ENCODE measurements around the gene TESMIN.

TESMIN gene

GRCh38 chr11:68734111-68734510 is 17.2 kb downstream of the TESMIN start:
- TF ChIP-seq FOXM1 (IDR thresholded peaks at IDR 0.05; ENCODE audit: borderline replicate concordance, low read depth) = no peak
- TF ChIP-seq RAD21 (IDR thresholded peaks at IDR 0.05; ENCODE audit: low read depth) = no peak

- no peak for TF ChIP-seq EP300 (IDR thresholded peaks at IDR 0.05; ENCODE audit: borderline replicate concordance)
- no peak for TF ChIP-seq FOXM1 (IDR thresholded peaks at IDR 0.05; ENCODE audit: borderline replicate concordance, low read depth)
- TF ChIP-seq RAD21 (IDR thresholded peaks at IDR 0.05; ENCODE audit: low read depth) = peak; percentile 35; the same call in 1 of the 2 replicates
- no peak for TF ChIP-seq TCF12 (IDR thresholded peaks at IDR 0.05; ENCODE audit: low read depth)
- TF ChIP-seq ZBTB7A (IDR thresholded peaks at IDR 0.05; ENCODE audit: low read depth) = no peak
- no peak for TF ChIP-seq CREB1 (IDR thresholded peaks at IDR 0.05; ENCODE audit: low read depth)
Observed at GRCh38 chr11:68727783-68728182, 23.5 kb downstream of the TESMIN start.

DNA sequence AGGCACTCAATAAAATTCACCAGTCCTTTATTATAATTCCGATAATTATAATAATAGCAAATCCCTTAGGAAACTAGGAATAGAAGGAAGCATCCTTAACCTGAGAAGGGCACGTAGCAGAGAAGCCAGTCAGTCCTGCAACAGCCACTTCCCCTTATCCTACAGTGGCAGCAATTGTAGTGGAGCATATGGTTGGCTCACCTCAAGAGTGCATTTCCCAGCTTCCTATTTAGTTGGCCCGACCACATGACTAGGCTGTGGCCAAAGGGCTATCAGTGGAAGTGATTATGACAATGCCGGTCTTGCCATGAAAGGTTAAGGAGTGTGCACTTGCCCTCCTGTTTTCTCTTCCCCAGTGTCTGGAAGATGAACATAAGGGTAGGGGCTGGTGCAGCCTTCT is 27.0 kb downstream of the TESMIN start:
- no peak for TF ChIP-seq TEAD4 (IDR thresholded peaks at IDR 0.05)
- TF ChIP-seq, protein P1, sequence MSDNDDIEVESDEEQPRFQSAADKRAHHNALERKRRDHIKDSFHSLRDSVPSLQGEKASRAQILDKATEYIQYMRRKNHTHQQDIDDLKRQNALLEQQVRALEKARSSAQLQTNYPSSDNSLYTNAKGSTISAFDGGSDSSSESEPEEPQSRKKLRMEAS (IDR thresholded peaks at IDR 0.05) = no peak
- no peak for TF ChIP-seq CREB1 (IDR thresholded peaks at IDR 0.05; ENCODE audit: low read depth)
- TF ChIP-seq EP300 (IDR thresholded peaks at IDR 0.05; ENCODE audit: borderline replicate concordance) = no peak
- TF ChIP-seq TAF1 (IDR thresholded peaks at IDR 0.05; ENCODE audit: low read depth) = no peak
- TF ChIP-seq TCF12 (IDR thresholded peaks at IDR 0.05; ENCODE audit: low read depth) = no peak
- no peak for TF ChIP-seq RAD21 (IDR thresholded peaks at IDR 0.05; ENCODE audit: low read depth)
- TF ChIP-seq CEBPB (IDR thresholded peaks at IDR 0.05) = no peak
- TF ChIP-seq FOXM1 (IDR thresholded peaks at IDR 0.05; ENCODE audit: borderline replicate concordance, low read depth) = no peak
- TF ChIP-seq YY1 (IDR thresholded peaks at IDR 0.05; ENCODE audit: low read depth) = no peak
- TF ChIP-seq, protein P2, sequence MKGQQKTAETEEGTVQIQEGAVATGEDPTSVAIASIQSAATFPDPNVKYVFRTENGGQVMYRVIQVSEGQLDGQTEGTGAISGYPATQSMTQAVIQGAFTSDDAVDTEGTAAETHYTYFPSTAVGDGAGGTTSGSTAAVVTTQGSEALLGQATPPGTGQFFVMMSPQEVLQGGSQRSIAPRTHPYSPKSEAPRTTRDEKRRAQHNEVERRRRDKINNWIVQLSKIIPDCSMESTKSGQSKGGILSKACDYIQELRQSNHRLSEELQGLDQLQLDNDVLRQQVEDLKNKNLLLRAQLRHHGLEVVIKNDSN (IDR thresholded peaks at IDR 0.05) = no peak
- TF ChIP-seq EGR1 (IDR thresholded peaks at IDR 0.05) = no peak
- TF ChIP-seq ZBTB7A (IDR thresholded peaks at IDR 0.05; ENCODE audit: low read depth) = no peak
- no peak for TF ChIP-seq NFIC (IDR thresholded peaks at IDR 0.05)
- TF ChIP-seq, protein P3, sequence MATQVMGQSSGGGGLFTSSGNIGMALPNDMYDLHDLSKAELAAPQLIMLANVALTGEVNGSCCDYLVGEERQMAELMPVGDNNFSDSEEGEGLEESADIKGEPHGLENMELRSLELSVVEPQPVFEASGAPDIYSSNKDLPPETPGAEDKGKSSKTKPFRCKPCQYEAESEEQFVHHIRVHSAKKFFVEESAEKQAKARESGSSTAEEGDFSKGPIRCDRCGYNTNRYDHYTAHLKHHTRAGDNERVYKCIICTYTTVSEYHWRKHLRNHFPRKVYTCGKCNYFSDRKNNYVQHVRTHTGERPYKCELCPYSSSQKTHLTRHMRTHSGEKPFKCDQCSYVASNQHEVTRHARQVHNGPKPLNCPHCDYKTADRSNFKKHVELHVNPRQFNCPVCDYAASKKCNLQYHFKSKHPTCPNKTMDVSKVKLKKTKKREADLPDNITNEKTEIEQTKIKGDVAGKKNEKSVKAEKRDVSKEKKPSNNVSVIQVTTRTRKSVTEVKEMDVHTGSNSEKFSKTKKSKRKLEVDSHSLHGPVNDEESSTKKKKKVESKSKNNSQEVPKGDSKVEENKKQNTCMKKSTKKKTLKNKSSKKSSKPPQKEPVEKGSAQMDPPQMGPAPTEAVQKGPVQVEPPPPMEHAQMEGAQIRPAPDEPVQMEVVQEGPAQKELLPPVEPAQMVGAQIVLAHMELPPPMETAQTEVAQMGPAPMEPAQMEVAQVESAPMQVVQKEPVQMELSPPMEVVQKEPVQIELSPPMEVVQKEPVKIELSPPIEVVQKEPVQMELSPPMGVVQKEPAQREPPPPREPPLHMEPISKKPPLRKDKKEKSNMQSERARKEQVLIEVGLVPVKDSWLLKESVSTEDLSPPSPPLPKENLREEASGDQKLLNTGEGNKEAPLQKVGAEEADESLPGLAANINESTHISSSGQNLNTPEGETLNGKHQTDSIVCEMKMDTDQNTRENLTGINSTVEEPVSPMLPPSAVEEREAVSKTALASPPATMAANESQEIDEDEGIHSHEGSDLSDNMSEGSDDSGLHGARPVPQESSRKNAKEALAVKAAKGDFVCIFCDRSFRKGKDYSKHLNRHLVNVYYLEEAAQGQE (IDR thresholded peaks at IDR 0.05; ENCODE audit: low read depth) = no peak

- TF ChIP-seq NFIC (IDR thresholded peaks at IDR 0.05) (no peak), CEBPB (IDR thresholded peaks at IDR 0.05) (peak; percentile 84), EP300 (IDR thresholded peaks at IDR 0.05; ENCODE audit: borderline replicate concordance) (no peak)
Observed at GRCh38 chr11:68722143-68722542, 29.2 kb downstream of the TESMIN start.

GRCh38 chr11:68721075-68721474 is 30.2 kb downstream of the TESMIN start:
- TF ChIP-seq CREB1 (IDR thresholded peaks at IDR 0.05; ENCODE audit: low read depth) (no peak), NFIC (IDR thresholded peaks at IDR 0.05) (no peak), RAD21 (IDR thresholded peaks at IDR 0.05; ENCODE audit: low read depth) (no peak), TAF1 (IDR thresholded peaks at IDR 0.05; ENCODE audit: low read depth) (no peak), YY1 (IDR thresholded peaks at IDR 0.05; ENCODE audit: low read depth) (no peak), EGR1 (IDR thresholded peaks at IDR 0.05) (no peak), EP300 (IDR thresholded peaks at IDR 0.05; ENCODE audit: borderline replicate concordance) (no peak), FOXM1 (IDR thresholded peaks at IDR 0.05; ENCODE audit: borderline replicate concordance, low read depth) (no peak)
- TF ChIP-seq, protein P2 (IDR thresholded peaks at IDR 0.05) = no peak
- TF ChIP-seq, protein P3 (IDR thresholded peaks at IDR 0.05; ENCODE audit: low read depth) = no peak

- TF ChIP-seq RAD21 (IDR thresholded peaks at IDR 0.05; ENCODE audit: low read depth) = no peak
- TF ChIP-seq YY1 (IDR thresholded peaks at IDR 0.05; ENCODE audit: low read depth) = no peak
- TF ChIP-seq EGR1 (IDR thresholded peaks at IDR 0.05) = no peak
- TF ChIP-seq ZBTB7A (IDR thresholded peaks at IDR 0.05; ENCODE audit: low read depth) = no peak
- no peak for TF ChIP-seq EP300 (IDR thresholded peaks at IDR 0.05; ENCODE audit: borderline replicate concordance)
- TF ChIP-seq, protein P1 (IDR thresholded peaks at IDR 0.05) = no peak
- TF ChIP-seq TAF1 (IDR thresholded peaks at IDR 0.05; ENCODE audit: low read depth) = no peak
- no peak for TF ChIP-seq FOXM1 (IDR thresholded peaks at IDR 0.05; ENCODE audit: borderline replicate concordance, low read depth)
- TF ChIP-seq TCF12 (IDR thresholded peaks at IDR 0.05; ENCODE audit: low read depth) = no peak
- no peak for TF ChIP-seq NFIC (IDR thresholded peaks at IDR 0.05)
- TF ChIP-seq CREB1 (IDR thresholded peaks at IDR 0.05; ENCODE audit: low read depth) = no peak
- TF ChIP-seq TEAD4 (IDR thresholded peaks at IDR 0.05) = no peak
- no peak for TF ChIP-seq CEBPB (IDR thresholded peaks at IDR 0.05)
- TF ChIP-seq, protein P3 (IDR thresholded peaks at IDR 0.05; ENCODE audit: low read depth) = no peak
- TF ChIP-seq, protein P2 (IDR thresholded peaks at IDR 0.05) = no peak
Observed at GRCh38 chr11:68715456-68716122, 35.7 kb downstream of the TESMIN start.

Data from Ishikawa (cell line).